ENCODE measurements around the gene MAP7. TPM values are rescaled to one million over a fixed set of nuclear protein-coding genes. Genes with fewer than 3 reads are reported as not detected.

MAP7 gene
- polyA plus RNA-seq, 1 donor from 2014 or later = 5.1 TPM

- Histone ChIP-seq H3K9ac (ENCODE audit: low read length) (no peak overlapping the region), H3K36me3 (ENCODE audit: insufficient read depth, low read length) (no peaks in the 10 kb centered on the region), H3K4me2 (ENCODE audit: low read length) (no peak overlapping the region), H2AFZ (ENCODE audit: low read depth, low read length) (no peak overlapping the region), H3K9me2 (ENCODE audit: insufficient read depth, low read length) (no peaks in the 10 kb centered on the region), H3K4me3 (ENCODE audit: low read length) (no peak overlapping the region), H3F3A (ENCODE audit: insufficient read depth, low read length, poor library complexity, severe bottlenecking) (no peaks in the 10 kb centered on the region), H3K27me3 (ENCODE audit: insufficient read depth, low read depth, low read length) (no peaks in the 10 kb centered on the region), H3K27ac (ENCODE audit: low read length) (no peak overlapping the region), H3K79me2 (replicated peaks; ENCODE audit: insufficient read depth, low read length) (no peaks in the 10 kb centered on the region), H3K9me3 (ENCODE audit: low read length) (no peaks in the 10 kb centered on the region), H4K20me1 (ENCODE audit: insufficient read depth) (no peaks in the 10 kb centered on the region)
- no peak for TF ChIP-seq CTCF (IDR thresholded peaks at IDR 0.05; ENCODE audit: poor library complexity, severe bottlenecking)
- TF ChIP-seq TAF1 (IDR thresholded peaks at IDR 0.05; ENCODE audit: low read depth) = no peak
- TF ChIP-seq EZH2 (IDR thresholded peaks at IDR 0.05; ENCODE audit: borderline replicate concordance, insufficient read depth, low read length, poor library complexity, severe bottlenecking) = no peak
- no peak for TF ChIP-seq EP300 (conservative IDR thresholded peaks at IDR 0.05; ENCODE audit: poor library complexity, severe bottlenecking)
These were observed 57.8 kb downstream of the MAP7 start for GRCh38 chr6:136492409-136492808.

- Histone ChIP-seq H3K9me2 (ENCODE audit: insufficient read depth, low read length) (no peaks in the 10 kb centered on the region), H3K9me3 (ENCODE audit: low read length) (no peaks in the 10 kb centered on the region), H3K79me2 (replicated peaks; ENCODE audit: insufficient read depth, low read length) (no peaks in the 10 kb centered on the region), H3K27me3 (ENCODE audit: insufficient read depth, low read depth, low read length) (no peaks in the 10 kb centered on the region), H3F3A (ENCODE audit: insufficient read depth, low read length, poor library complexity, severe bottlenecking) (no peaks in the 10 kb centered on the region), H3K36me3 (ENCODE audit: insufficient read depth, low read length) (no peaks in the 10 kb centered on the region), H3K4me2 (ENCODE audit: low read length) (no peak overlapping the region), H2AFZ (ENCODE audit: low read depth, low read length) (no peak overlapping the region), H3K27ac (ENCODE audit: low read length) (no peak overlapping the region), H3K9ac (ENCODE audit: low read length) (no peak overlapping the region), H3K4me3 (ENCODE audit: low read length) (no peak overlapping the region), H4K20me1 (ENCODE audit: insufficient read depth) (no peaks in the 10 kb centered on the region)
- TF ChIP-seq EP300 (conservative IDR thresholded peaks at IDR 0.05; ENCODE audit: poor library complexity, severe bottlenecking) (no peak), MXI1 (conservative IDR thresholded peaks at IDR 0.05; ENCODE audit: poor library complexity, severe bottlenecking) (no peak), RAD21 (conservative IDR thresholded peaks at IDR 0.05) (no peak), TAF1 (IDR thresholded peaks at IDR 0.05; ENCODE audit: low read depth) (no peak), REST (IDR thresholded peaks at IDR 0.05; ENCODE audit: borderline replicate concordance) (no peak), POLR2AphosphoS5 (IDR thresholded peaks at IDR 0.05) (no peak), CTCF (IDR thresholded peaks at IDR 0.05; ENCODE audit: poor library complexity, severe bottlenecking) (no peak), EZH2 (IDR thresholded peaks at IDR 0.05; ENCODE audit: borderline replicate concordance, insufficient read depth, low read length, poor library complexity, severe bottlenecking) (no peak), SMC3 (conservative IDR thresholded peaks at IDR 0.05; ENCODE audit: poor library complexity) (no peak)
These were observed 58.5 kb downstream of the MAP7 start for GRCh38 chr6:136491754-136492153.

Data from neural cell (in vitro differentiated cells).